CMK (cell line): ENCODE results near the gene BLM.
"Not testable (repeated sequence)": the region's sequence is repeated elsewhere in the genome, so short reads cannot be mapped to it uniquely, and the experiment has no call there.

Experiments used
- DNase-seq: peaks from one replicate; pipeline ENCODE4 v3.0.0-alpha.2; 2010; ENCODE audit warnings: low read depth

Gene BLM

DNA sequence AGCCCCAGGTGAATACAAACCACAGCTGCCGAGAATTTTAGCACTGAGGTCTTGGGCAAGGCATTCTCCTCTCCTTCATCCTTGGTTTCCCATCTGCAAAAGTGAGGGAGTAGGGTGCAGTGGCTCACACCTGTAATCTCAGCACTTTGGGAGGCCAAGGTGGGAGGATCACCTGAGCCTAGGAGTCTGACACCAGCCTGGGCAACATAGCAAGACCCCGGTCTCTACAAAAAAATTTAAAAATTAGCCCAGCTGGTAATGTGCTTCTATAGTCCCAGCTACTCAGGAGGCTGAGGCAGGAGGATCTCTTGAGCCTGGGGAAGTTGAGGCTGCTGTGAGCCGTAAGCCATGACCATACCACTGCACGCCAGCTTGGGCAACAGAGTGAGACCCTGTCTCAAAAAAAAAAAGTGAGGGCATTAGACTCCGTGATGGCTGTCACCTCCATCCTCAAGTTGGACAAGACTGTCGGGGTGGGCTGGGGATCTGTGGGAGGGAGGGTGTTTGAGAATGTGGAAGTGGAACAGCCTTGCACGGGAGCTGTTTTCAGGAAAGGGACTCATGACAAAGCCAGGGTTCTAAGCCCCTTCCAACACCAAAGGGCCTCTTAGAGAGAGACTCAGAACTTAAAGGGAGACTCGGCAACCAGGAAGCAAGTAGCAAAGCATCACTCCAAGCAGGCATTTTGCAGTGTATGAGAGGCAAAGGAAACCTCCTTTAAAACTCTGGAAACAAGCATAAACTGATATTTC lies 105.2 kb downstream of the BLM start:
- DNase-seq: no peak

GRCh38 chr15:90823455-90823974 lies 106.4 kb downstream of the BLM start:
- DNase-seq: no peak

GRCh38 chr15:90825115-90825899 lies 108.2 kb downstream of the BLM start:
- not testable (repeated sequence) for DNase-seq

DNA sequence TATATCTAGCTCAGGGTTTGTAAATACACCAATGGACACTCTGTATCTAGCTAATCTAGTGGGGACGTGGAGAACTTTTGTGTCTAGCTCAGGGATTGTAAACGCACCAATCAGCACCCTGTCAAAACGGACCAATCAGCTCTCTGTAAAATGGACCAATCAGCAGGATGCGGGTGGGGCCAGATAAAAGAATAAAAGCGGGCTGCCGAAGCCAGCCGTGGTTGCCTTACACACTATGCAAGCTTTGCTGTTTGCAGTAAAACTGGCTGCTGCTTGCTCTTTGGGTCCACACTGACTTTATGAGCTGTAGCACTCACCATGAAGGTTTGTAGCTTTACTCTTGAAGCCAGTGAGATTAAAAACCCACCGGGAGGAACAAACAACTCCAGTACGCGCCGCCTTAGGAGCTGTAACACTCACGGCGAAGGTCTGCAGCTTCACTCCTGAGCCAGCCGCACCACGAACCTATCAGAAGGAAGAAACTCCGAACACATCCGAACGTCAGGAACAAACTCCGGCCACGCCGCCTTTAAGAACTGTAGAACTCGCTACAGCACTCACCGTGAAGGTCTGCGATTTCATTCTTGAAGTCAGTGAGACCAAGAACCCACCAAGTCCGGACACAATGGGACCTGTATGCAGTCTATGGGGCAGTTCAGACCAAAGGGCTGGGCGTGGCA lies 109.2 kb downstream of the BLM start:
- DNase-seq: not testable (repeated sequence)

- no peak for DNase-seq
Observed at GRCh38 chr15:90826886-90827435, 109.8 kb downstream of the BLM start.

DNA sequence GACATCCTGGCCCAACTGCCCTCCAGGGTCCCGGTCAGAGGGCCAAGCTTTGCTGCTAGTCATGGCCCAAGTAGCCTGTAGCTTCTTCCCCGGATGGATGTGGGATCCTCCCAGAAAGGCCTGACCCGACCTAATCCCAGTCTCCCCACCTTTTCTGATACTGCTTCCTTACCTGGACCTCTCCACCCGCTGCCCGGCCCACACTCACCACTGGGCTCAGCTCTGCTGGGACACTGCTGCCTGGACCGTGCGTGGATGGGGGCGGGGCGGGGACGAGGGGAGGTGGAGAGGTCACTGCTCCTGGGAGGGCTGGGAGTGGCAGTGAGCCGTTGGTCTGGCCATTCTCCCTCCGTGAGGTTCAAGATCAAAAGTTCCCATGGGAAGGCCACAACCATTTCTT lies 111.0 kb downstream of the BLM start:
- DNase-seq: no peak

- DNase-seq: no peak
Observed at GRCh38 chr15:90829126-90829525, 112.0 kb downstream of the BLM start.

GRCh38 chr15:90829942-90830440 lies 112.8 kb downstream of the BLM start:
- DNase-seq: no peak

GRCh38 chr15:90834626-90835025 lies 117.5 kb downstream of the BLM start:
- DNase-seq: no peak

- no peak for DNase-seq
Observed at GRCh38 chr15:90836296-90836871, 119.2 kb downstream of the BLM start.

DNA sequence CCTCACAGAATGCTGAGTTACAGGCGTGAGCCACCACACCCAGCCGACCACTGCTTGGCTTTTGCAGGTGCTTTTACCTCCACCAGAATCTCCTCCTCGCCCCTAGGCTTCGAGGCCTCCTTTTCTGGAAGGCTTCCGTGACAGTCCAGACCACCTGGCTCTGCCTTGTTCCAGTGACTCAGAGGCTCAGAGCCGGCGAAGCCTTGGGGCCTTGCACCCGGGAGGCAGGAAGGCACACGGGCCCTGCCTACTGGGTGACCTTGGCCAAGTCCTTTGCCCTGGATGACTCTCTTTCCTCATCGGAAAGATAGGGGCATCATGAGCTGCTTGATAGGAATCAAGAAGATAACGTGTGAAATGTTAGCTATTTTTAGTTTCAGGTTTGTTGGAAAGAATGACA lies 119.9 kb downstream of the BLM start:
- no peak for DNase-seq

GRCh38 chr15:90838139-90838538 lies 121.0 kb downstream of the BLM start:
- no peak for DNase-seq

GRCh38 chr15:90838544-90838943 lies 121.4 kb downstream of the BLM start:
- no peak for DNase-seq

DNA sequence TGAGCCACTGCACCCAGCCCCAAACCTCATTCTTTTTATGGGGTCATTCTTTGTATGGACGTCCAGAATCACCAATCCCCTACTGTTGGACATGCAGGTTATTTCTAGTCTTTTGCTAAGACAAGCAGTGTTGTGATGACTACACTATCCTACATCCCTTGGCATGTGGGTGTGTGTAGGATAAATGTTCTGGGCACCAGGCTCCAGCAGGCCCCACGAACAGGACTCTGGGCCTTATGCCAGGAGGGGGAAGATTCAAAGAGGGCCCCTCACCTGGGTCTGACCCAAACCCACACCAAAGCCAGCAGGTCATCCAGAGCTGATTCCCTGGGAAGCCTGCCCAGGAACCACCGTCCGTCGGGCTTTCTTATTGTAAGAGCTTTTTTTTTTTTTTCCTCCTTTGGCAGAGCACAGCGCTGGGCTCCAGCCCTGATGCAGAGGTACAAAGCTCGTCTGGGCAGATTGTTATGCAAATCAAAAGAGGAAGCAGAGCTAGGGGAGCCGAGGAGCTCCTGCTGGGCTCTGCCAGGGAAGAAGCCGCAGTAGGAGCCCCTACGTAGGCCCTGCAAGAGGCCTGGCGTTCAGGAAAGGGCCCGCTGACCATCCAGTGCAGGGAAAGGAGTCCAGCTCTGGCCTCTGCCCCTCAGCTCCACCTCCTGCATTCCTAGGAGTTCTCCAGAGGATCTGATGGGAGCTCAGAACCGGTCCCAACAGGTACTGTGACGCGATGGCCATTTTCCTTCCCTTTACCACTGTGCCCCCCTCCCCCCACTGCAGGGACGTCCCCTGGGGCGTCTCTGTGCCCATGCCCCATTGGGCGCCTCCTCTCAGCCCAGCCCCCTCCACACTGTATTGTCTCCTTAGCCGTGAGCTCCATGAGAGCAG lies 122.3 kb downstream of the BLM start:
- DNase-seq: peak; percentile 75

DNA sequence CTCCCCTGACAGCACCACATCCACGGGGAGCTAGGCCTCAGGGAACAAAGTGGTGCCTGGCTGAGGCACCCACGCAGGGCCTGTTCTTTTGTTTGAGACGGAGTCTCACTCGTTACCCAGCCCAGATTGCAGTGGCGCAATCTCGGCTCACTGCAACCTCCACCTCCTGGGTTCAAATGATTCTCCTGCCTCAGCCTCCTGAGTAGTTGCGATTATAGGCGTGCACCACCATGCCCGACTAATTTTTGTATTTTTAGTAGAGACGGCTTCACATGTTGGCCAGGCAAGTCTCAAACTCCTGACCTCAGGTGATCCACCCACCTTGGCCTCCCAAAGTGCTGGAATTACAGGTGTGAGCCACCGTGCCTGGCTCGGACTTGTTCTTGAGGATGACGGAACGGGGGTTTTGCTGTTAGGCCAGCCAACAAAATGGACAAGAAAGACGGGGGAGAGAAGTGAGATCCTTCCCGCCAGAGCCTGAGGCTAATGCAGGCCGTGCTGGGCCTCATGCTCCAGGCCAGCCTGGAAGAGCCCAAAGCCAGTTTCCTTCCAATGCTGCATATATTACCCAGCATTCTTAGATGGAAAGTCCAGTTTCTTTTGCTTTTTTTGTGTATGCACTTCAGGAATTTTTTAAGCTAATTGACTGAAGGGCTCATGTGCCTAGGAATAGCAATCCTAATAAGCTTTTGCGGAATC lies 123.2 kb downstream of the BLM start:
- no peak for DNase-seq

GRCh38 chr15:90840954-90841353 lies 123.8 kb downstream of the BLM start:
- peak; percentile 95 for DNase-seq

- DNase-seq: no peak
Observed at GRCh38 chr15:90844696-90845095, 127.5 kb downstream of the BLM start.

DNA sequence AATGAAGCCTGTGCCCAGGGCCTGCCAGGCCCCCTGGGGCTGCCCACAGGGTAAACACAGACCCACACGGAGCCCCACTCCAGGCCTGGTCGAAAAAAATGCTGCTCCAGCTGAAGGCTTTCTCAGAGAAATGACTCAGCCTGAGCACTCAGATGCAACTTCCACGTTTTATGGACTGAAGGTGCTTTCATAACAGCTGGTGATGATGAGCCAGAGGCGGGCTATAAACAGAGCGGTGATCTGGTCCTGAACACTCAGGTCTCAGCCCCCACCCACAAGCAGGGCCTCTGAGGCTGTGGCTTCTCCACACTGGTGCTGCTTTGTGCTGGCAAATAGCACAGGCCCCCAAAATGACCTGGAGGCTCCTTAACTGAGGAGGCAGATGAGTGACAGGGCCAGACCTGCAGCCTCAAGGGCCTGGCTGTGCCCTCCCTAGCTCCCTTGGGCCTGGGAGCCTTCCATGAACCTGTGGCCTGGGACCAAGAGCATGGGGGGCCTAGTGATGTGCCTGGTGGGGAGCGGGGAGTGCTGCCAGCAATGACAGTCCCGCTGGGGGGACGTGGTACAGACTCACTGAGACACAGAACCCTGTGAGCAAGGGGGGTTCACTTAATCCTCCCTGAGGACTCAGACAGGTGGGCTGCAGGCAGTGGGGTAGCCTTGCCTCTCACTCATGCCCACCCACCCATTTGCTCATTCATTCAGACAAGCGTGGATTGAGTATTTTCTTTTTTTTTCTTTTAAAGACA lies 128.2 kb downstream of the BLM start:
- DNase-seq: no peak

DNA sequence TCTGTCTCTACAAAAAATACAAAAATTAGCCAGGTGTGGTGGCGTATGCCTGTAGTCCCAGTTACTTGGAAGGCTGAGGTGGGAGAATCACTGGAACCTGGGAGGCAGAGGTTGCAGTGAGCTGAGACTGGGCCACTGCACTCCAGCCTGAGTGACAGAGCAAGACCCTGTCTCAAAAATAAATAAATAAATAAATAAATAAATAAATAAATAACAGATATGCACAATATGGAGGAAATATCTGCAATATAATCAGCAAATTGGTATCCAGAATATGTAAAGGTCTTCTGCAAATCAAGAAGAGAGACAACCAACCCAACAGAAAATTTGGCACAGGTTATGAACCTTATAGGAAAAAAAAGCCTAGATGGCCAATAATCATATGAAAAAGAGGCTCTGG lies 132.3 kb downstream of the BLM start:
- DNase-seq: not testable (repeated sequence)
